BE2C (cell line): ENCODE data around the gene ARL14.

ENCODE experiments used
- DNase-seq: peaks from one replicate; pipeline ENCODE4 v3.0.0-alpha.2; 2020
- H3K27me3 ChIP-seq: fragments of 250-450 bp; sonication (Bioruptor Pico); 2 replicates; pipeline ENCODE4 v1.5.1; 2020; ENCODE audit warnings: mild to moderate bottlenecking
- H3K36me3 ChIP-seq: fragments of 250-450 bp; sonication (Bioruptor Pico); 2 replicates; pipeline ENCODE4 v1.5.1; 2020; ENCODE audit warnings: mild to moderate bottlenecking
- H3K4me1 ChIP-seq: fragments of 250-450 bp; sonication (Bioruptor Pico); 2 replicates; pipeline ENCODE4 v1.5.1; 2020
- H3K4me3 ChIP-seq: 2 replicates; pipeline ENCODE4 v1.5.1; 2011; ENCODE audit warnings: low read depth, low read length
- H3K9me3 ChIP-seq: fragments of 250-450 bp; sonication (Bioruptor Pico); 2 replicates; pipeline ENCODE4 v1.5.1; 2020
- TF ChIP-seq, protein P1 (sequence below): IDR thresholded peaks from 2 replicates; pipeline ENCODE4 v1.5.1; 2012; ENCODE audit warnings: mild to moderate bottlenecking, low read depth, low read length

The ARL14 gene

DNA sequence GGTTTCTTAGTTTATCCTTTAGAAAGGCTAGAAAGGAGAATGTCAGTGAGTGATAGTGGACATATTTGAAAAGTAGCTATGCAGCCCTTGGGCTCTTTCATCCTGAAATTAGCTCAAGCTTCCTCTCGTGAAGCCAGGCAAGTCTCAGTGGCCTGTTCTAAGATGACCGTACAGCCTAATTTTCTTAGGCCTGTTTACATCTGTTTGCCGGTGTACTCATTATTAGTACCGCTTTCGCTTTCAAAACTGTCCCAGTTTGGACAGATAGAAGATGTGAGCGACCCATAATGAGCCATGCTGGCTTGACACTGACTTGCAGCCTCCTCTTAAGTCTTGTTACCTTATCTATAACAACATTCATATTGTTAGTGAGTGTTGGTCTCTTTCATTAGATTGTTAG is 5.7 kb upstream of the ARL14 start:
- Histone ChIP-seq H3K27me3 (no peaks in the 10 kb centered on the region), H3K9me3 (no peaks in the 10 kb centered on the region), H3K36me3 (no peaks in the 10 kb centered on the region), H3K4me3 (no peak overlapping the region), H3K4me1 (no peaks in the 10 kb centered on the region; the same call in 1 of the 2 replicates)
- no peak for DNase-seq
- TF ChIP-seq, protein P1, sequence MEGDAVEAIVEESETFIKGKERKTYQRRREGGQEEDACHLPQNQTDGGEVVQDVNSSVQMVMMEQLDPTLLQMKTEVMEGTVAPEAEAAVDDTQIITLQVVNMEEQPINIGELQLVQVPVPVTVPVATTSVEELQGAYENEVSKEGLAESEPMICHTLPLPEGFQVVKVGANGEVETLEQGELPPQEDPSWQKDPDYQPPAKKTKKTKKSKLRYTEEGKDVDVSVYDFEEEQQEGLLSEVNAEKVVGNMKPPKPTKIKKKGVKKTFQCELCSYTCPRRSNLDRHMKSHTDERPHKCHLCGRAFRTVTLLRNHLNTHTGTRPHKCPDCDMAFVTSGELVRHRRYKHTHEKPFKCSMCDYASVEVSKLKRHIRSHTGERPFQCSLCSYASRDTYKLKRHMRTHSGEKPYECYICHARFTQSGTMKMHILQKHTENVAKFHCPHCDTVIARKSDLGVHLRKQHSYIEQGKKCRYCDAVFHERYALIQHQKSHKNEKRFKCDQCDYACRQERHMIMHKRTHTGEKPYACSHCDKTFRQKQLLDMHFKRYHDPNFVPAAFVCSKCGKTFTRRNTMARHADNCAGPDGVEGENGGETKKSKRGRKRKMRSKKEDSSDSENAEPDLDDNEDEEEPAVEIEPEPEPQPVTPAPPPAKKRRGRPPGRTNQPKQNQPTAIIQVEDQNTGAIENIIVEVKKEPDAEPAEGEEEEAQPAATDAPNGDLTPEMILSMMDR = no peak

DNA sequence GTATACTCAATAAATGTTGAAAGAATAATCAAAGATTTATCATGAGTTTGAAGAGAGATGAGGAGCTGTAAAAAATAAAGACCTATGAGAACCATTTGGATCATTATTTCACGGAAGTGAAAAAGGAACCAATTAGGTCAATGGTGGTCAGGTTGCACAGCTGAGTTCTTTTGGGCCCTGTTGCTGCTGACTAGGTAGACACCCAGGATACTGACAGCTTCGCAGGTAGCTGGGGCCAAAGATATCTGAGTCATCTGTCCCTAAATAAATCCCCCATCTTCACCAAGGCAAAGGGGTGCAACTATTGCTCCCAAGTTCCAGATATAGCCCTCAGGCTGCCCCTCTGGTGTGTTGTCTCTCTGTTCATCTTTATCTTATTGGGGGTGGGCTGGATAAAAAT is 5.0 kb upstream of the ARL14 start:
- no peaks in the 10 kb centered on the region for H3K36me3 ChIP-seq
- TF ChIP-seq, protein P1 = no peak
- DNase-seq = no peak
- H3K9me3 ChIP-seq = no peaks in the 10 kb centered on the region
- no peak overlapping the region for H3K4me3 ChIP-seq
- H3K27me3 ChIP-seq = no peaks in the 10 kb centered on the region
- no peaks in the 10 kb centered on the region for H3K4me1 ChIP-seq

DNA sequence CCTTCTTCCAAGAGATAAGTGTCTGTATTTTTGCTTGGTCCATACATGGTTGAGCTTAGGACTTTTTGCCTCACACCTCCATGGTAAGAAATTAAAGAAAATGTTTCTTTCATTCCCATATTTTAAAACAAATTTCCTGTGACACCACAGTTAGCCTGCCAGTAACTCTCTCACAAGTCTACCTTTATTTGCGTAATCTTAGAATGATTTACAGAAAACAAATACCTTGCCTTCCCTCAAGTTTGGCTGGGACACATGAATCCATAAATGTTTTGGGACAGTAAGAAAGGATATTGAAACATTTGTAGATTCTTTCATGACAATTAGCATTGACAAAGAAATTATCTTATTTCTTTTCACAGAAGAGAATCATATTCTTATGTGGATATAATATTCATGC is 3.8 kb upstream of the ARL14 start:
- no peaks in the 10 kb centered on the region for H3K4me1 ChIP-seq
- no peaks in the 10 kb centered on the region for H3K9me3 ChIP-seq
- no peaks in the 10 kb centered on the region for H3K36me3 ChIP-seq
- H3K27me3 ChIP-seq = no peaks in the 10 kb centered on the region
- no peak for DNase-seq
- no peak overlapping the region for H3K4me3 ChIP-seq
- TF ChIP-seq, protein P1 = no peak

DNA sequence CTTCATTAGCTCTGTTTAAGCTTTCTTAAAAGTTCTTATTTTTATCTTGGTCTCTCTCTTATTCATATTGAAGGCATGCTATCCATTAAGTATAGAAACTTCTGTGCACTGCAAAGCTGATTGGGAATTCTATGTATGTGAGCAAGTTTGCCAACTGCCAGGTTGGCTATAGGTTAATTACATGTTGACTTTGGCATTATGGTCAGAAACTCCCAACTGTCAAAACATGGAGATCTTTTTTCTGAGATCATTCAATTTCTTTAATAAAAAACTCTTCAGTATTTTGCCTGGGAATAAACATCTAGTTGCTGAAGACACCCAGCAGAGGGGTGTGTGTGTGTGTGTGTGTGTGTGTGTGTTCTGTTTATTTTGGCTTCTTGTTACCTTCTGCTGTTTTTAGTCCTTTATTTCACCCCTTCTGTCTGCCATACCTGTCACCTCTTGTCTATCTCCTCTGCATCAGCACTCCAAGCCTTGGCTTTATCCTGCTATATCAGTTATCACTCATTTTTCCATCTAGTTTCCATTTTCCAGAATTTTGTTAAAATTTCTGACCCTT is 1.3 kb upstream of the ARL14 start:
- DNase-seq = no peak
- Histone ChIP-seq H3K27me3 (no peaks in the 10 kb centered on the region), H3K4me1 (no peaks in the 10 kb centered on the region), H3K36me3 (no peaks in the 10 kb centered on the region), H3K9me3 (no peaks in the 10 kb centered on the region), H3K4me3 (no peak overlapping the region)
- TF ChIP-seq, protein P1 = no peak

DNA sequence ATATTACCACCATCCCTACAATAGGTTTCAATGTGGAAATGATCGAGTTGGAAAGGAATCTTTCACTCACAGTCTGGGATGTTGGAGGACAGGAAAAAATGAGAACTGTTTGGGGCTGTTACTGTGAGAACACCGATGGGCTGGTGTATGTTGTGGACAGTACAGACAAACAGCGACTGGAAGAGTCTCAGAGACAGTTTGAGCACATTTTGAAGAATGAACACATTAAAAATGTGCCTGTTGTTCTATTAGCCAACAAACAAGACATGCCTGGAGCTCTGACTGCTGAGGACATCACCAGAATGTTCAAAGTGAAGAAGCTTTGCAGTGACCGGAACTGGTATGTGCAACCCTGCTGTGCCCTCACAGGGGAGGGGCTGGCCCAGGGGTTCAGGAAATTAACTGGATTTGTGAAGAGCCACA is 510 bp downstream of the ARL14 start:
- no peaks in the 10 kb centered on the region for H3K4me1 ChIP-seq
- H3K4me3 ChIP-seq = no peak overlapping the region
- no peak for DNase-seq
- no peaks in the 10 kb centered on the region for H3K27me3 ChIP-seq
- H3K36me3 ChIP-seq = no peaks in the 10 kb centered on the region
- H3K9me3 ChIP-seq = no peaks in the 10 kb centered on the region
- TF ChIP-seq, protein P1 = no peak

DNA sequence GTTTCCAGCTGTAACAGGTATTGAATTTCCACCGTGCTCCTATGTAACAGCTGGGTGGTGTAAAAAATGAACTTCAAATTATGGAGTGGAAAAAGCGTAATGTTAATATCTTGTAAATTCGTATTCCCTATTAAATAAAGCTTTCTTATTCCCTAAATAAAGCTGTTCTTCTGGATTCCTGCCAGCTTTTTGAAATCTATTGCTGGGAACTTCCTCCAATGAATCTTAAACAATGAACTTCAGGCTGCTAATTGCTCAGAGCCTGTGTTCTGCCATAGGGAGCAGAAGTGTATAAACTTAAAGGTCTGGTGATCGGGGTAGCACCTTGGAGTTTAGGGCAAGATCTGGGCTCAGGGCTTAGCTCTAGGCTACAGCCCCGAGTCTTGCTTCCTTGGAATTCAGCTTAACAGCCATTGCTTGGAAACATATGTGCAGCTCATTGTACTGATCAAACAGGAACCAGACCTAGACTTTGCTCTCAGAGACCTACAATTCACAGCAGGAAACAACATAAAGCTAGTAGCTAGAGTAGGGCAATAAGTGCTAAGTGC is 1.4 kb downstream of the ARL14 start:
- no peaks in the 10 kb centered on the region for H3K4me1 ChIP-seq
- H3K4me3 ChIP-seq = no peak overlapping the region
- no peak for DNase-seq
- TF ChIP-seq, protein P1 = no peak
- H3K36me3 ChIP-seq = no peaks in the 10 kb centered on the region
- no peaks in the 10 kb centered on the region for H3K9me3 ChIP-seq
- H3K27me3 ChIP-seq = no peaks in the 10 kb centered on the region
